ENCODE results near the gene SGCD.

The SGCD gene

DNA sequence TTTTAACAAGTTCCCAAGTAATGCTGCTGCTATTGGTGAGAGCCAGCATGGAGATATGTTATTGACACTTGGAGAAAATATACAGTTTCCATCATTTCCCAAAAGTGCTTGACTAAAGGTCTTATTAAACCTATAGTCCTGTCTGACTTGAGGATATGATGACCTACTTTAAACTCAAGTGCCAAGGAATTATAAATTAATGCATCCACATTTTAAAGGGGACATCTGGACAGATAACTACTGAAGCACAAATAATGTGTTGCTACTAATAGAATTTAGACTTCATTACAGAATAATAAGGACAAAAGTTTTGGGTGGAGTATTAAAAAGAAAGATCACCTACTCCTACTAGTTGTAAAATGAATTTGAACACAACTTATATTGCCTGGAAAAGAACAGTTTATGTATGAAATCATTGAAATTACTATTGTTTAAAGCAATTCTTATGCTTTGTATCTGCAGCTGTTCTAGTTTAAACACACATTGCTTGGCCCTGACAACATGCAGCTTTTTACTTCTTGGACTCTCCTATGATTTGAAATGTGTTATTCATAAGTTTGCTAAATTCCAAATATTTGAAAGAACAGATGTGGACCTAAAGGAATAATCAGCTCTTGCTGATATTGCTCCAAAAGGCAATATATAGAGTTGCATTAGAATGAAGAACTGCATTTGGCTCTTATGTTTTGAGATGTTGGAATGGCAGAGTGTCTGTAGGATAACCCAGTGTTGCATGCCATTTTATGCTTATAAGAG lies 73.4 kb downstream of the SGCD start:
- no peak for FAIRE-seq
- DNase-seq (ENCODE audit: insufficient read length, low spot score): no peak

DNA sequence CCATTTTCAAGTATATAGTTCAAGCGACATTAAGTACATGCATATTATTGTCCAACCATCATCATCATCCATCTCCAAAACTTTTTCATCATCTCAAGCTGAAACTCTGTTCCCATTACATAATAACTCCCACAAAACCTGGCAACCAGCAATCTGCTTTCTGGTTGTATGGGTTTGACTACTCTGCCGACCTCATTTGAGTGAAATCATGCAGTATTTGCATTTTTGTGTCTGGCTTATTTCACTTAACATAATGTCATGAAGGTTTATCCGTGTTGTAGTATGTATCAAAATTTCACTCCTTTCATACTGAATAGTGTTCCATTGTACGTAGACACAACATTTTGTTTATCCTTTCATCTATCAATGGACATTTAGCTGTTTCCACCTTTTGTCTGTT lies 74.8 kb downstream of the SGCD start:
- FAIRE-seq (no peak), DNase-seq (ENCODE audit: insufficient read length, low spot score) (no peak)

DNA sequence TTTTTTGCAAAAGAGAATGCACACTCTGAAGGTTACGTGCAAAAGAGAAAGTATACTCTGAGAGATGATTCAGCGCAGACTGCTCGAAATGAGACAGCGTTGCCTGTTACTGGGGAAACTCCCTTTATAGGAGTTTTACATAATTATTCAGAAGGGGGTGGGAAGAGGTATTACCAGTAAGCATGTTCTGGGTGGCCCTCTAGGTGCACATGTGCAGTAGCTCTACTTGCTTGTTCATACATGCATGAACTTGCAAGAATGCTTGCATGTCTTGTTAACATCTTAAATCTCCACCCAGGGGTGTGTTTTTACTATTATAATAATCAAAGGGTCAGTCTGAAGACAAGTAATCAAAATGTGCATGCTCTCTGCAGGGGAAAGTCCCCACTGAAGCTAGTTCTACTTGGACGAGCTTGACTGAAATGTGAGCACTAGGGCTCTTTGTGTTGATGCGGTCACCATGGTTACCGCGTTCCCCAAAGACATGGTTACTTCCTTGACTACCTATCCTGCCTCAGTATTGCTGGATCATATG lies 75.5 kb downstream of the SGCD start:
- DNase-seq (ENCODE audit: insufficient read length, low spot score) (no peak), FAIRE-seq (no peak)

DNA sequence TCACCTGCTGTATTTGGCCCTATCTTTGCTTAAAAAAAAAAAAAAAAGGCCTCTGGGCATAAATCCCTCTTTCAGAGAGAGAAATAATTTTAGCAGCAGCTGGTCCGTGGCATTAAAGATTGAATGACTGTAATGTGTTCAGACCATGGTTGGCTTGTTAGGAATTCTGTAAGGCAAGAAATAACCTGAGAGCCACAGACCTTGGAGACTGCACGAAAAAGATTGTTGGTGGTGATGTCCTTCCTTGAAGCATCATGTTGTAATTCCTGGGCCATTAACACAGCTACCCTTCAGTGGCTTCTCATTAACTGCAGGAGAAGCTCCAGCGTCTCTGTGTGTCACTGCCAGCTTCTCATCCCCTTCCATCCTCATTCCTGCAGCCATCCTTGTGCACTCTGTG lies 79.0 kb downstream of the SGCD start:
- no peak for FAIRE-seq

DNA sequence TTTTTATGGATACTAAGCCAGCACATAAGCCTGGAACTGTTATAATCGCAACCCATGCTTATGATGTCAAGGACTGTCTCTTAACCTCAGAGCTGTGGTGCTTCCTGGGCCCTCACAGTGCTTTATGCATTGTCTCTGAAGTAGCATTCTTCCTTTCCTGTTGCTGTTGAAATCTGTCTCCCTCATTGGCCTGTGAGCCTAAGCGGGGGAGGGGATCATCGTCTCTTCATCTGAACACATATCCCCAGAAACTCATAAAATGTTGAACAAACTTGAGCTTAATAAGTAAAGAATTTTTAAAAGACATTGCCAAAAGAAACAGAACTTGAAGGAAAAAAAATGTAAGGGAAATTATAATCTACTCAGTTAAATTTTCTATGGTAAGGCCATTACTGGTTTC lies 80.3 kb downstream of the SGCD start:
- no peak for DNase-seq (ENCODE audit: insufficient read length, low spot score)
- FAIRE-seq: no peak

More for the DNA sequence above, 79.0 kb downstream of the SGCD start:
- DNase-seq (ENCODE audit: insufficient read length, low spot score): no peak

DNA sequence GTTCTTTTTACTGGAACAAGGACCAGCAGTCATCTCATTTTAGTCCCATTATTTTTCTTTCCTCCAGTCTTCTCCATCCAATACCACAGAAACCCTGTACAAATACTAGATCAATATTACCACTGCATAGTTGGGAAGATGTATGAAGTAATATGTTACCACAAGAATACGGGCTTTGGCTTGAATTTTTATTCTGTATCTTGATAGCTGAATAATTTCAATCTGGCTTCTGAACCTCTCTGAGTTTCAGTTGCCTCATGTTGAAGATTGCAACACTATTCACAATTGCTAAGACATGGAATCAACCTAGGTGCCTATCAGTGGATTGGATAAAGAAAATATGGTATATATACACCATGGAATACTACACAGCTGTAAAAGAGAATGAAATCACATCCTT lies 82.9 kb downstream of the SGCD start:
- DNase-seq (ENCODE audit: insufficient read length, low spot score): no peak
- FAIRE-seq: no peak

DNA sequence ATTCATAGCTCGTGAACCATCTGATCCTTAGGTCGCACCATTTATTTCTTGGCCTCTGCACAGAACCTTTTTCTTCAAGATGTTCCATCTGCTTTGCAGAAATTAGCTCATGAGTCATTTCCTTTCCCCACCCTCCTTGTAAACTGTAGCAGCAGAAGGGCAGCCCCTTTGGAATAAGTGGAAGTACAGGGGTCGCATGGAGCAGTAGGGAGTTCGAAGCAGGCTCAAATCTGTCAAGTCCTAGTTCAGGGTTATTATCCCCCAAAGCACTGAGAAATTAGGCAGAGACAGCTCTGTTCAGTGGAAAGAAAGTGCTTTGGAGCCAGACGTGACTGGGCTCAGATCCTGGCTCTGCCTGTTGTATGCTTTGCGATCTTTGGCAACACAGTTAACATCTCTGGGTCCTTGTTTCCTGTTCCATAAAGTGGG lies 84.2 kb downstream of the SGCD start:
- DNase-seq (ENCODE audit: insufficient read length, low spot score) (no peak), FAIRE-seq (no peak)

DNA sequence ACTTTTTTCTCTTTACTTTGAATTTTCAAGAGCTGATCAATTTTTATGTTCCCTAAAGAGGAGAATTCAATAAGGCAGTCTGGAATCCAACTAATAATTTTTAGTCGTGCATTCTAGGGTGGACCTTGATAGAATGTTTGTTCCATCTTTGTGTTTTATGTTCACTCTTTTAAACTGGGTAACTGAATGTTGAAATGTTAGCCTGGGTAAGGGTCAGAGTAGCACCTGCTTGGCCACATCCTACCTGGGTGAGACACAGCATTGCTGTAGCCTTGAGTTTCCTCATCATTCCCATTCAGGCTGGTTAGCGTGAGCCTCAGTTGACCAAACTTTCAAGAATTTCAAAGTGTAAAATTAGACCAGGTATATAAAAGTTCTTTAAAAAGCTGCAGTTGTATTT lies 85.0 kb downstream of the SGCD start:
- no peak for FAIRE-seq
- no peak for DNase-seq (ENCODE audit: insufficient read length, low spot score)

DNA sequence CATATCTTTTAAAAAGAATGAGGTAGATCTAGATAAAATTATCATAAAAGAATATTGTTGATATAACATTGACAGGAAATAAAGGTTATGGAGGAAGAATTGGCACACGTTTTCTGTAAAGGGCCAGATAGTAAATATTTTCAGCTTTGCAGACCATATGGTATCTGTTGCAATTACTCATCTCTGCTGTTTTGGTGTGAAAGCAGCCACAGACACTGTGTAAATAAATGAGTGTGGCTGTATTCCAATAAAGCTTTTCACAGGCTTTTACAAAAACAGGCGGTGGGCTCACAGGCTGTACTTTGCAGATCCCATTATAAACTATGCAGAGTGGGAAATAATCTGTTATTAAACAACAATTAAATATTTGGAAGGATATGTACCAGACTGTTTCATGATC lies 87.4 kb downstream of the SGCD start:
- no peak for DNase-seq (ENCODE audit: insufficient read length, low spot score)
- no peak for FAIRE-seq

DNA sequence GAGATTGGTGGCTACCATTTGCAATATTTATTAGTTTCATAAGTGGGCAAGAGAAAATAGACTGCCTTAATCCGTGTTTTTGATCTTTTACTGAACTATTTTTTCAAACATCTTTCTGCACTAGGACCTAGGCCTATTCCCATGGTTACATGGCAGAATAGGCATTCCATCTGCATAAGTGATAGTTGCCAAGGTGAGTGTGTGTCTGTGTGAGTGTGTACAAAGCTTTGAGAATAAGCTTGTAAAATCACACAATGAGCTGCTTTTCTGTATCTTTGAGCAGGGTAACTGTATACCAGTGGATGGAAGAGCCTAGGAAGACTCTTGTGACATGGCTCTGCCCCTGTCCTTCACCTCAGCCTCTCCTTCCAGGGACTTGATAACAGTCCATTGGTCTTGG lies 92.7 kb downstream of the SGCD start:
- DNase-seq (ENCODE audit: insufficient read length, low spot score) (no peak), FAIRE-seq (no peak)

DNA sequence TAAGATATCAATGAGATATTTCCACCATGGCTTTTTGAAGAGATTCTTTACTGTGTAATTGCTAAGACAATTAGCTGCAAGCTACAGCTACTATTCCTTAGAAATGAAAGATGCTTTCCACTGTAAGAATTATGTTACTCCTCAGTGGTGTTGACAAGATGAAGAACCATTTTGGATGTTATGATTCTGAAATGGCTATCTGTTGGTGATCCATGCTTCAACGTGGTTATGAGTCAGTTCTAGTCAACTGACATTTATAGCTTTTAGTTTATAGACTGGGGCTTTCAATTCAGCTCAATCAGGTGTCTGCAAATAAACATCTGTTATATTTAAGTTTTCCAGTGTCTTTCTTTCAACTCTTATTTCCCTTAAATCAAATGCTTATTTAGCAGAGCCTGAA lies 93.7 kb downstream of the SGCD start:
- FAIRE-seq (no peak), DNase-seq (ENCODE audit: insufficient read length, low spot score) (no peak)

DNA sequence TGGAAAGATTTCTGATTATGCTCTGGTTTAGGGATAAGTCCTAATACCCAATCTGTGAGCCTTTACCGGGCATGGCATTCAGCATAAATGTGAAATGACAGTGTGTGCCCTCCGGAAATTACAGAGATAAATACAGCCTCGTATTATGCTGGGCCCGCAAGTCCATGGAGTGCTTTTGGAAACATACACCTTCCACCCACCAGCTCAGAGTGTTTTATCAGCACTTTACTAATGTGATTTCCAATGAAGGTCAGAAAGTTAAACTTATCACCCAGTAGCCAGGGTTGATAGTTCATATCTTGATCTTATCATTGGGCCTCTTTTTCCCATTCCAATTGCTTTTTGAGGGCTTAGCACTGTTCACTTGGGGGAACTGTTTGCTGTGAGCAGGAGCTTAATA lies 94.8 kb downstream of the SGCD start:
- FAIRE-seq (no peak), DNase-seq (ENCODE audit: insufficient read length, low spot score) (no peak)

DNA sequence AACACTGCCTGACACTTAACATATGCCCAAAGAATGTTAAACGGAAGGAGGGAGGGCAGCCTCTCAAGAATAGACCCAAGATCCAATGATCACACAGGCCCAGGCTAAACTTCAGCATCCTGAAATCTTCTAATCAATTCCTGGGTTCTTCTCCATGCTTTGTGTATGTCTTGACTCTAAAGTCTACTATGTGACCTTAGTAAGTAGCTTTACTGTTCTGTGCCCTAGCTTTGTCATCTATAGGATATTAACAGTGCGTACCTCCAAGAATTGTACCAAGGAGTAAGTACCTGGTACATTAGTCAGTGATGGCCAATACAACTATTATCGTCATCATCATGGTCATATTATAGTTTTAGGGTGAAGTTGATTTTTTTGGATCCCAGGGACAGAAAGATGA lies 96.6 kb downstream of the SGCD start:
- no peak for DNase-seq (ENCODE audit: insufficient read length, low spot score)
- FAIRE-seq: no peak

DNA sequence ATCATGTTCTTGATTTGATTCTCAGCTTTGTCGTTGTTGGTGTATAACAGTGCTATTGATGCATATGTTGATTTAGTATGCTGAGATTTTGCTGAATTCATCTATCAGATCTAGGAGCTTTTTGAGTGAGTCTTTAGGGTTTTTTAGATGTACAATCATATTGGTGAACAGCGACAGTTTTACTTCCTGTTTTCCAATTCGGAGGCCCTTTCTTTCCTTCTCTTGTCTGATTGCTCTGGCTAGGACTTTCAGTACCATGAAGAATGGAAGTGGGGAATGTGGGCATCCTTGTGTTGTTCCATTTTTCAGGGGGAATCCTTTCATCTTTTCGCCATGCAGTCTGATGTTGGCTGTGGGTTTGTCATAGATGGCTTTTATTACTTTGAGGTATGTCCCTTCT lies 100.4 kb downstream of the SGCD start:
- DNase-seq (ENCODE audit: insufficient read length, low spot score): no peak
- no peak for FAIRE-seq

DNA sequence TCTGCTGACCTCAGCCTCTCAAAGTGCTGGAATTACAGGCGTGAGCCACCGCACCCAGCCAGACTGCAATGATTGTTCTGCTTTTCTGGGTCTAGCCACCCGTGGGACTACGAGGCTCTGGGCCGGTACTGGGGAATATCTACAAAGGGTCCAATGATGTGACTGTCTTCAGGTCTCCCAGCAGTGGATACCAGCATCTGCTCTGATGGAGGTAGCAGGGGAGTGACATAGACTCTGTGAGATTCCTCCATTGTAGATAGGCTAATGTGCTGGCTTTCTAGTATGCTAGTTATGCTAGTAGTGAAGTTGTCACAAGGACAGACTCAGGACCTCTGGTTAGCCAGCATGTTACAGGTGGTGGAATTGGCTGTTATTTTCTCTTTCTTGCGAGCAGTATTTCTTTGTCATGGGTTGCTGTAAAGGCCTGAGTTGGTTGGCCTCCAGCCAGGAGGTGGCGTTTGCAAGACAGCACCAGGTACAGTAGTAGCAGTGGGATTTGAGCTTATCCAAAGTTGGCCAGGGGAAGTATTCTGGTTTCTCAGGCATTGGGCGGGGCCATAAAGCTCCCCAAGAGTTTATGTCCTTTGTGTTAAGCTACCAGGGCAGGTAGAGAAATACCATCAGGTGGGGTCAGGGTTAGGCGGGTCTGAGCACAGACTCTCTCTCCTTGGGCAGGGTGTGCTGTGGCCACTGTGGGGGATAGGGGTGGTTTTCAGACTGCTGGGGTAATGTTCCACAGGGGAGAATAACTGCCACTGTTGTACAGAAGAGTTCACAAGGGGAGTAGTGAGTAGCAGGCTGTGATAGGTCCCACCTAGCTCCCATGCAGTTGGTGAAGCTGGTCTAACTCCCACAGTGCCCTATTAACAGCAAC lies 105.2 kb downstream of the SGCD start:
- FAIRE-seq (no peak), DNase-seq (ENCODE audit: insufficient read length, low spot score) (no peak)

DNA sequence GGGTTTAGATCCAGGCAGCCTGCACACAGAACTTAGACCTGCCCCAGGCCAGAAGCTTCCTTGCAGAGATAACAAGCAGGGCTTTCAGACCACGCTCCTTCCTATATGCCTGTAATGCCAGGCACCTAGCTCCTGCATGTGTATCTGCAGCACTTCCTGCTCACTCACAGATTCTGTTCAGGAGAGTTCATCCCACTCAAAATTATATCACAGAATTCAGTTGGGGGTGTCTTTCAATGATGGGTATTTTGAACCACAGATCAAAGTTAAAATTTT lies 105.8 kb downstream of the SGCD start:
- DNase-seq (ENCODE audit: insufficient read length, low spot score) (no peak), FAIRE-seq (no peak)

DNA sequence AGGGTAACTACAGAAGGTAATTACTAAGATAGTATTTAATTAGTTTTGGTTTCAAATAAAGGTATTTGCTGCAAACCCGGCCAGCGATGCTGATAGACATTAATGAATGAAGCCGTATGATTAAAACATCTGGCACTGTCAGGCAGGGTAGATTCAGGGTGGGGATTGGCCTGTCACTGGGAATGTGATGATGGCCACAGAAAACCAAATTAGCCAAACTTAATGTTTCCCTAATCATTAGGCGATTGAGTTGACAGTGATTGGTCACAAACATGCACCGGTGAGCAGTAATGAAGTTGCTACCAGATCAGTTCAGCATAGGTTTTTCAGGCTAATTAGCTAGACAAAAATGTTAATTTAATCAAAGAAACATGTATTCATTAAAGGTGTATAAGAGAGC lies 107.5 kb downstream of the SGCD start:
- FAIRE-seq: no peak
- DNase-seq (ENCODE audit: insufficient read length, low spot score): no peak

DNA sequence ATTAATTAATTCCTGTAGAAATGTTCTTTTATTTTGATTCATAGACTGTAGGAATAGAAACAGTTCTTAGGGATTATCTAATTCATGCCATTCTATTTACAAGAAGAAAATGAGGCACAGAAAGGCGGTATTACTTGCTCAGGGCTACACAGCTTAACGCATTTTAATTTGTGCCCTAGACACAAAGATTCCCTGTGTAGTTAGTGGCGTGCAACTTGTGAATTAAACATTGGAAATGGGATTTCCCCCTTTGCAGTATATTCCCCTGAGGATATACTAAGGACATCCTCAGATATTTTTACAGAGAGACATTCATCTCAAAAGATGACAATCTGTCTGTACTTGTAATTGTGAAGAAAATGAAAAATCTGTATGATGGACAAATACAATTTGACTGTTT lies 108.1 kb downstream of the SGCD start:
- DNase-seq (ENCODE audit: insufficient read length, low spot score) (no peak), FAIRE-seq (no peak)

DNA sequence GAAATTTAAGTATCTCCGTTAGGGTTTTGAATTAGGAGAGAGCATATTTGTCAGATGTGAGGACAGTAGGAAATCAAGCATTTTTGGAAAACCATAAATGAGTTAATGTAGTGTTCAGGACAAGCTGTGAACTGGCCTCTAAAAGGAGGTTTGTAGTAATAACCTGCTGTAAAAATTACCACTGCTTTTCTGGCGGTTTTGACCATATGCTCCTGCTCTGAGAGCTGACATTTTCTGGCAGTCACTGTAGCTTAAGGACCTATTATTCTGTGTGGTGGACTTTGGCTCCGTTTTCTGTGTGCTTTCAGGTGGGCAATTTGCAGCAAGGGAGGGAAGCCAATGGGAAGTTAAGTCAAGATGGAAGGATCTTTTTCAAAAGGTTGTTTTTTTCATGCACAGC lies 111.1 kb downstream of the SGCD start:
- FAIRE-seq (no peak), DNase-seq (ENCODE audit: insufficient read length, low spot score) (no peak)

DNA sequence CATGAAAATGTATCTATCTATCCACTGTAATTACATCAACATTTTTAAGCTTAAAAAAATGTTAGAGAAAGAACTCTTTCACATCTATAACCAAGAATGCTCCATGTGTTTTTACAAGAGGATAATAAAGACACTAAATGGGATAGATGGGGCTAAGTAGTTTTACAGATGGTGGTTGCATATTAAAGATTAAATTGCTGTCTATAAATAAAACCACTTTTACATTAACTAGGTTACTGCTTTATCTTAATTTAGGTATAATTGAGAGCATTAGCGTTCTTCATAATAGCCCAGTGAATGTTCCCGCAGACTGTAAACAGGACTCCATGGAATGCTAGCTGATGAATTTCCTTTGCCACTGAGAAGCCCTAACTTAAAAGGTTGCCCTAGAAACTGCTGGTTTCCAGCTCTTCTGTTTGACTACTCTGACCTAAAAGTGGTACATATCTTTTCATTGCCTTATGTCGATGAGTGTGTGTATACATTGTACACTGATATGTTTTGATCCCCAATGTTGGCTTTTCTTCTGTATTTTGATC lies 117.9 kb downstream of the SGCD start:
- DNase-seq (ENCODE audit: insufficient read length, low spot score): no peak
- no peak for FAIRE-seq

DNA sequence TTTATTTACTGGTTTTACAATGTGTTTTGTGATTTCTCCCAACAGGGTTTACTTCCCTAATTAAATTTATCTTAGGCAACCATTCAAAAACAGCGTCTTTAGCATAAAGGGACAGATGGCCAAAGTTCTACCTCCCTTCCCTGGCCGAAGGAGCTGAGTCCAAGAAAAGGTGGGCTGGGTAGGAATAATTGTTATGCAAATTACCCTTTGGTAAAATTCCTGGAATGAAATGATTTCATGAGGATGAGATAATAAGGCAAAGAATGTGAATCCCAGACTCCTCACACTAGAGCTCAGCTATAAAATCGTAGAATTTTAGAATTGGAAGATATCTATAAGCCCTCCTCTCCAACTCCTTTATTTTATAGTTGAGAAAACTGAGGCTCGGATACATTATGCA lies 119.6 kb downstream of the SGCD start:
- FAIRE-seq (no peak), DNase-seq (ENCODE audit: insufficient read length, low spot score) (no peak)

DNA sequence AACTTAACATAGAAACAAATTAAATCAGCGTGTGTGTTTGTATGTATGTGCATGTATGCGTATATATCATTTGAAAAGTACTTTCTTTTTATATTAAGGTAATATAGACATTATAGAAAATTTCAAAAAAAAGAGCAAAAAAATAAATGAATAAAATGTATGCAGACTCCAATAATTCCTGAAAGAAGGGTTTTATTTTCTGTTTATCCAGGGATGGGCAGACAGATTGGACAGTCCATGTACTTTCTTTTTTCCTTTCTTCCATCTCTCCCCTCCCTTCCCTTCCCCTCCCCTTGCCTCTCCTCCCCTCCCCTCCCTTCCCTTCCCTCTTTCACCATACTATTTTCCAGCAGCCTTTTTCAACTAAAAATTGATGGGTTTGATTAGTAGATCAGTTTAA lies 123.8 kb downstream of the SGCD start:
- FAIRE-seq (no peak), DNase-seq (ENCODE audit: insufficient read length, low spot score) (no peak)
